GM21367 (cell line): ENCODE measurements around the gene SYCP2.

Source experiments
- ATAC-seq: cut with Tn5 transposase; IDR thresholded peaks from one replicate; pipeline ENCODE4 v1.9.1; 2021; ENCODE audit not compliant: unreplicated experiment

SYCP2 gene

DNA sequence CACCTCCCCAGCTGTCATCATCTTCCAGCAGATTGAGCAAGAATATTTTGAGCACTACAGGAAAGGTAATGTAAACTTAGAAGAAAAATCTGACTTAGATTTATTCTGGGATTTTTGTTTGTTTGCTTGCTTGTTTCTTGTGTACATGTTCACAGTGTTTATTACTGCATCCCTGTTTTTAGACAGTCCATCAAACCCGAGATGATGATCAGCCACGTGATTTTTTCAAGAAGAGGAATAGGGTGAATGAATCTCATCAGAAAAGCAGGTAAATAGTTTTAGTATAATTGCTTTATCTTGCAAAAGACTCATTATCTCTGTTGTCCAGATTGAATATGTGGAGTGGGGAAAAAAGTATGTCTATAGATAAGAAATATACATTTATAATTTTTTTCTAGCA is 8.8 kb upstream of the SYCP2 start:
- ATAC-seq, result no peak

DNA sequence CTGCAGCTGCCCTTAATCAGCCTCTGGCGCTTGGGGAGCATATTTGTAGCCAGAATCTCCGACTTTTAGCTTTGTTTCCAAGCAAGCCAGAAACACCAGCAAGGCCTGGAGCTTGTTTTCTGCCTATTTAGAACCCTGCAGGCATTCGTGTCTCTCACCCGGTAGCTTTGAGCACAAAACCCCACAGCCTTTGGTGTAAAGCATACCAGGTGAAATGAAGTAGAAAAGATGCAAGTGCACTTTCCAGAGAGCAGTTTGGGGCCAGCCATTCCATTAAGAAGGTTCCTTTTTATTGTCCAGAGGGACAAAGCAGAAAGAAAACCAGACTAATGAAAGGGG is 7.5 kb upstream of the SYCP2 start:
- ATAC-seq, result peak; percentile 7

- ATAC-seq, result peak; percentile 82
These were observed 6.9 kb upstream of the SYCP2 start, which contains the start of the genes FAM217B and PPP1R3D for GRCh38 chr20:59940129-59940955. TSS of gene FAM217B (plus strand) at chr20:59940389. CDS start at chr20:59943944, 3,555 bp downstream. TSS of gene PPP1R3D (minus strand) at chr20:59940305. CDS start at chr20:59939931, 374 bp downstream.

DNA sequence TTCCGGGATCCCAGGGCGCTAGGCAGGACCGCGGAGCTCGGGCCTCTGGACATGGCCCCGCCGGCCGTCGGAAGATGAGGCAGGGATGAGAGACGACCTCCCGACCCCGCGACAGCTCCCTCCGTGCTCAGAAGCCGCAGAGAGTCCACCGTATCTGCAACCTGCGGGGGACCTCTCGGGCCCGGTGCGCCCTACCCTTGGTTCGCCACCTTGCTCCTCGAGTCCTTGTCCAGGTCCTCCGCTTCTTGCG is 6.4 kb upstream of the SYCP2 start:
- peak; percentile 27 for ATAC-seq

GRCh38 chr20:59939052-59939878 is 5.8 kb upstream of the SYCP2 start:
- peak; percentile 10 for ATAC-seq

DNA sequence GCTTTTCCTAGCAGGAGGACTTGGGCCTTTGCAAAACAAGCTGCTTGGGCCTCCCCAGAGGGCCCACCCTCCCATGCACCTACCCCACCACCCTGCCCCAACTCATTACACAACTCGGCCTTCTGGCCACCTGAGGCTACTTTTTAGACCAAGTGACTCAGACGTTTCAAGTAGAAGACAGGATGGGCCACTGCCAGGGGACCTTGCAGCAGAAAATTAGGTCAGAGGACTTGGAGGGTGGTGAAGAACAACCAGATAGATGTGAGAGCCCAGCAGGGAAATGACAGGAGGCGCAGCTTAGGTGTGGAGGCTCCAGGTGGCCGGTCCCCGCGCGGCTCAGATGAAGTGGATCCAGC is 5.2 kb upstream of the SYCP2 start:
- no peak for ATAC-seq

GRCh38 chr20:59938221-59938620 is 4.8 kb upstream of the SYCP2 start:
- no peak for ATAC-seq

DNA sequence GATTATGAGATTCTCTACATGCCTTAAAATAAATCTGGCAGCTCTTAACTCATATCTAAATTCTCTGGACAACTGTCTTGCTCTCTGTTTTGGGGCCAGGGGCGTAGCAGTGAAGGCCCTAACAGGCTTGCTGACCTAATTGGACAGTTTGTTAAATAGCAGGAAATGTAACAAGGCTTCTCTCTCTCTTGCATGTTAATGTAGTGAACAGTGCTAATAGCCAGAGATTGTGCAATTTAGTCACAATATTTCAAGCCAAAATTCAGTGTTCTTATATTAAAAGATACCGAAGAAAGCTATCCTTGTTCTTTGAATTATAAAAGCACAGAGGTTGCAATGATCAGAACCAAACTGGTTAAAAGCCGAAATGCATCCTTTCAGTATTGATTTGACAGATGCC is 3.7 kb upstream of the SYCP2 start:
- ATAC-seq, result no peak

DNA sequence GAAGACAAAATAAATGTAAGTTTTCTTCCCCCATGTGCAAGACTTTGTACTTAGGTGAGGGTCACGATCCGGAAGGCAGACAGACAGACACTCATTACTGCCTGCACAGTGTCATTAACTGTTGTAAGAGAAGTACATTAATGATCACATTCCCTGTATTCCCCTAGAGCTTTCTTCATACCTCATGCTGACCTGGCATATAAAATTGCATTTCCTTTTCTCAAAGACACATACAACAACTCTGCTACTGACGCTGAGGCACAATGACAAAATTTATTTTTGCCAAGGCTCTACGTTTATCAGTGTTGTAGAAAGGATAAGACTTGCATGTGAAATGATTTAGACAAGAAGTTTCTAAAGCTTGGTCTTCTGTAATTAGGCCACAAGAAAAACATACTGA is 3.0 kb upstream of the SYCP2 start:
- no peak for ATAC-seq

- ATAC-seq, result no peak
These were observed 2.2 kb upstream of the SYCP2 start for GRCh38 chr20:59935457-59936185.

- ATAC-seq, result peak; percentile 87
These were observed 580 bp upstream of the SYCP2 start for GRCh38 chr20:59933849-59934585.

DNA sequence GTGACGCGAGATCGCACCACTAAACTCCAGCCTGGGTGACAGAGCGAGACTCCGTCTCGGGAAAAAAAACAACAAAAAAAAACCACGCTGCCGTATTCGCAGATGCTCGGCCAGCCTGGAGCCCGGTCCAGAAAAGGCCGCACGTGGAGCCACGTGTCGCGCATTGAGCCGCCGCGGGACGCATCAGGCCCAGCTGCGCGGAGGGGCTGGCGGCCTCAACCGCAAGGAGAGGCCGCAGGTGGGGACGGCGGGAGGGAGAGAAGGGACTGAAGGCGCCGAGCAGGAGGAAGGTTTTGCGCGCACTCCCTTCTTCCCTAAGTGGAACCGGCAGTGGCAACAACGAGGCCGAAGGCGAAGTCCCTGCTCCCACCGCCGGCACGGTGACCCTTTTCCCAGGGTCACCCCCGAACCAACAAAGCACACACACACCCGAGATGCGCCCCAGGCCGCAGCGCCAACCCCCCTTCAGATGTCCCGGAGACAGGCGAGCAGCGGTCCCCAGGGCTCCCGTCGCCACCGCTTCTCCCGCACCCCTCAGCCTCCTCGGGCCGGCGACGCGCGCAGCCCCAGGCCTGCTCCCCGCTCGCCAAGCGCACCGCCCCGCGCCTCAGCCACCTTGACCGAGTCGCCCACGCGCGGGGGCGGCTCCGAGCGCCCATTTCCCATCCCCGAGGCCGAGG is 681 bp downstream of the SYCP2 start:
- ATAC-seq, result no peak

GRCh38 chr20:59931511-59932312 is 1.7 kb downstream of the SYCP2 start:
- no peak for ATAC-seq

- no peak for ATAC-seq
These were observed 7.5 kb downstream of the SYCP2 start for GRCh38 chr20:59925899-59926298.

DNA sequence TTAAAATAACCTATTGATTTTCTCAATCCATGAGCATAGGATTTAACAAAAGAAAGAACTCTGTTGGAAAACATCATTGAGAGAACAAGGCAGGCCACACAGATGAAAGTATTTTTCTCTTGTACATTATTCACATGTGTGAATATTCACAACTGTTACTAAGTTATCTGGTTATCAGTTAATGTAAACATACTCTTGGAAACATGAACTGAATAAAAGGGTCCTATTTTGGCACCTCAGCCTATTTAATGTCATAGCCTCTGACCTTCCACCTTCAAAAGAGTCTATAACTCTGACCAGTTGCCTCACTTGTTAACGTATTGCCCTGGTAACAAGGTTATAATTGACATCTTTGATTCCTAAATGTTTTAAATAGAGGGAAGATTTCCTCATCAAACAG is 8.1 kb downstream of the SYCP2 start:
- no peak for ATAC-seq

DNA sequence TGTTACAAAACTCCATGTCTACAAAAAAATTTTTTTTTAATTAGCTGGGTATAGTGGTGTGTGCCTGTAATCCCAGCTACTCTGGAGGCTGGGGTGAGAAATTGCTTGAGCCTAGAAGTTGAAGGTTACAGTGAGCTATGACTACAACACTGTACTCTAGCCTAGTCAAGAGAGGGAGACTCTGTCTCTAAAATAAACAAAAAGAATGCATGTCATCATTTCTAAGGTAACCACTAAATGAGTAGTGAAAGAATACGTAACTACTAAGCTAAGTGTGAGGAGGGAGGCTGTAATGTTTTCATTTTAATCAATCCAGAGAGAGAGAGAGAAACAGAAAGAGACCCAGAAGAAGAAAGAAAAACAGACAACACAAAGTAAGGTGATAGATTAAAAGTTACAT is 9.9 kb downstream of the SYCP2 start:
- ATAC-seq, result no peak

GRCh38 chr20:59920944-59921343 is 12.5 kb downstream of the SYCP2 start:
- no peak for ATAC-seq

DNA sequence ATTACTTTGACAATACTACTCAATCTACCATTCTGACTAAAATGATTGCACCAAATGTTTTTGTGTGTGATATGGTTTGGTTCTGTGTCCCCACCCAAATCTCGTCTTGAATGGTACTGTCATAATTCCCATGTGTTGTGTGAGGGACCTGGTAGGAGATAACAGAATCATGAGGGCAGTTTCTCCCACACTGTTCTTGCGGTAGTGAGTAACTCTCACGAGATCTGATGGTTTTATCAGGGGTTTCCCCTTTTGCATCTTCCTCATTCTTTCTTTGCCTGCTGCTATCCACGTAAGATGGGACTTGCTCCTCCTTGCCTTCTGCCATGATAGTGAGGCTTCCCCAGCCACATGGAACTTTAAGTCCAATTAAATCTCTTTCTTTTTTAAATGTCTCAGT is 20.8 kb downstream of the SYCP2 start:
- no peak for ATAC-seq

DNA sequence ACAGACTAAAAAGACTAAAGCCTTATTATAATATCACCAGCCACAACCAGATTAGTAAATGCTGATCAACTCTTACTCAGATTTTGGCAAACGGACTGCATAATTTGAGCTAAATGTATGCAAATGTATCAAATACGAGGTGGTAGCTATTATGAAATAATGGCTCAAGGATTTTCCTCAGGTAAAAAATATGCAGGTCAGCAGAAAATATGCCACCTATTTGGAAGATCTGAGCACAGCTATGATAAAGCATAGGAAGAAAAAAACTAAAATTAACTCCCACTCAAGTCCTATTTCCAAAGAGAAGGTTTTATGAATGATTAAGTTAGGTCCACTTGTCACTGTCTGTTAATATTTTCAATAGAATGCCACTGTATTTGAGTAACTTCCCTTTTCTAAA is 22.4 kb downstream of the SYCP2 start:
- no peak for ATAC-seq

GRCh38 chr20:59908855-59909254 is 24.6 kb downstream of the SYCP2 start:
- ATAC-seq, result no peak
